Limb (tissue), 2 donors: ENCODE measurements around the gene AKR7A2.

Experiments
- DNase-seq, 2 donors: peaks; one replicate each; pipeline ENCODE4 v3.0.0-alpha.2; 2016; ENCODE audit errors: extremely low spot score in 2 of 2

The AKR7A2 gene

GRCh38 chr1:19325958-19326747, 14.2 kb upstream of the AKR7A2 start:
- DNase-seq = no peak

GRCh38 chr1:19325368-19325957, 13.5 kb upstream of the AKR7A2 start:
- DNase-seq = no peak

DNA sequence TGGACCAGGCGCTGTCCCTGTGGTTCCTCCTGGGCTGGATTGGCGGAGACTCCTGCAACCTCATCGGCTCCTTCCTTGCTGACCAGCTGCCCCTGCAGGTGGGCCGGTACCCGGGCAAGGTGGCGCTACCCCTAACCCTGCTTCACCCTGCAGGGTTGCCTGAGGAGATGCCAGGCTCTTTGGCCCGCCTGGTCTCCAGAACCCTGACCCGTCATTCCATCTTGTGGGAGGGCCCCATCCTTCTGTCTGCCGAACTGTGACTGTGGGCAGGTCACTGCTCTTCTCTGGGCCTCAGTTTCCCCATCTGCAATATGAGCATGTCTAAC, 12.7 kb upstream of the AKR7A2 start:
- no peak for DNase-seq

DNA sequence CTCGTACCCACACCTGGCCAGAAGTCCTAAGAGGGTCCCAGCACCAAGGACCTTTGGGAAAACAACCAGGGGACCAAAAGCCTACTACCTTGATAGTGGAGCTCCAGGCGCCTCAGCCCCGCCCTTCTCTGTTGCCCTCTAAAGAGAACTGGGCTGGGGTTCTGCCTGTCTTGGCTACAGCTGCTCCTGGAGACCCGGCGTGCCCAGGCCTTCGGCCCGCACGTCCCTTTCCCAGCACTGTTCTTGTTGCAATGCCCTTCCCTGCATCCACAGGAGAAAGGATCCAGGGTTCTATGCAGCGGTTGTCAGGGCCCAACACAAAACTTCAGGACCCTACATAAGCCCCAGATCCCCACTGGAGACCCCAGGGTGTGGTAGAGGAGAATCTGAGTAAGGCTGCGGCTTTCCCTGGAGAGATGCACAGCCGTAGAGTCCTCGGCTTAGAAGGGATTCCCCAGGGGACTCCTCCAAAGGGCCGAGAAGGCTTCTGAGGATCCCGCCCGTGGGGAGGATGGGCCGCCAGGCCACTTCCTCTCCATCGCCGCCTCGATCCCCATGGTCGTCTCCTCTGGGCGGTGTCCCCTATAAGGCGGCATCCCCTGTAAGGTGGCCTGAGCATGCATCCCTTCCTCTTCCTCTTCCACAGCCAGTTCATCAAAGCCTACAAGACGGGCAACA, 12.2 kb upstream of the AKR7A2 start:
- DNase-seq = no peak

DNA sequence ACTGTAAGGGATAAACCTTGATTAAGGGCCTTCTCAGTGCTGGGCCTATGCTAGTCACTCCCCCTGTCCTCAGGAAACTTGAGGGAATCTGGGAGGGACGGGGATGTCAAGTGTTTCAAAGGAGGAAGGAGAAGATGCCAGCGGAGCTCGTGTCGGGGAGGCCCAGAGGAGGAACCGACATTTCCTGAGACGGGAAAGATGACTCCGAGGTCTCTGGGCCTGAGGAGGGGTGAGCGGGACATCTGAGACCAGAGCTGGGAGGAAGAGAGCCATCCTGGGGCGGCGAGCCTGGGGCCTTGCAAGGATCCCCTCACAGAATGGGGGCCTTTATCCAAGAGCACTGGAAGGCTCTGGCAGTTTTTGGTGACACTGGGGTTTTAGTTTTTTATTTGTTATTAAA, 10.5 kb upstream of the AKR7A2 start:
- DNase-seq = no peak

DNA sequence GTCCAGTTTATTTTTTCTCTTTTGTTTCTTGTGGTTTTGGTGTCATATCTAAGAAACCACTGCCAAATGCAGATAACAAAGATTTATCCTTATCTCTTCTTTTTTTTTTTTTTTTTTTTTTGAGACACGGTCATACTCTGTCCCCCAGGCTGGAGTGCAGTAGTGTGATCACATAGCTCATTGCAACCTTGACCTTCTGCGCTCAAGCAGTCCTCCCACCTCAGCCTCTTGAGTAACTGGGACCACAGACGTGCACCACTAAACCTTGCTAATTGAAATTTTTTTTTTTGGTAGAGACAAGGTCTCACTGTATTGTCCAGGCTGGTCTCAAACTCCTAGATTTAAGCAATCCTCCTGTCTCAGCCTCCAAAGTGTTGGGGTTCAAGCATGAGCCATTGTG, 9.1 kb upstream of the AKR7A2 start:
- DNase-seq = no peak

GRCh38 chr1:19319196-19319595, 7.3 kb upstream of the AKR7A2 start:
- DNase-seq = no peak

- DNase-seq = no peak
These were observed 5.4 kb upstream of the AKR7A2 start for GRCh38 chr1:19317126-19317910.

- DNase-seq = no peak
These were observed 3.6 kb upstream of the AKR7A2 start for GRCh38 chr1:19315378-19316198.

DNA sequence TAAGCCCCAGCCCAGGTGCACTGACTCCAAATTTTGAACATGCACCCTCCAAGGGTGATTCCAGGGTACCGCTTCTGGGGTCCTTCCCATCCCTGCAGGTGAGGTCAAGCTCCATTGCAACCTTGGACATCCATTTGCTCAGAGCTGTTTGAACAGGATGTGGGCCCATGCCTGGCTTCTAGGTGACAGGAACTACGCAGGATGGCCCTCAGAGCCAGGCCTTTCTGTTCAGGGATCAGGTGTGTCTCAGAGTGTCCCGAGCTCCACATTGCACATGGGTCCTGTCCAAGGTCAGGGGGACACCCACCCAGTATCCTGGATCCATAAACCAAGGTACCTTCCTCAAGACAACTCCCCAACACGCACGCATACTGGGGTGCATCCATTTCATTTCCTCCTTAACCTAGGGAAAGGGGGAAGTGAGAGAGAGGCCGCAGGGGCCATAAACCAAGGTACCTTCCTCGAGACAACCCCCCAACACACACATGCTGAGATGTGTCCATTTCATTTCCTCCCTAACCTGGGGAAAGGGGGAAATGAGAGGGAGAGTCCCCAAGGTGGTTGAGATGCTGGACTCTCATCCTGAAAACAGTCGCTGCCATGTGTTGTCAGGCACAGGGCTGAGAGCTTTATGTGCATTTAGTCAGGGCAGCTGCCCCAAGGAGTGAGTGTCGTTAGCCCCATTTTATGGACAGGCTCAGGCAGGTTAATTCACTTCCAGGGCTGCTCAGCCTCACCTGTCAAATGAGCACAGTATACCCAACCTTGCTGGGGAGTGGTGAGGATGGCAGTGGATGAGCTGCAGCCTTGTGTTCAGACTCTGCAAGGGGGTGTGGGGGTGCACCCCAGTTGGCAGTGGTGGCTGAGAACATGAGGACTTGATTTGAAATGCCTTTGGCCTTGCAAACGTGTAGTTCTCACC, 2.3 kb upstream of the AKR7A2 start:
- no peak for DNase-seq

DNA sequence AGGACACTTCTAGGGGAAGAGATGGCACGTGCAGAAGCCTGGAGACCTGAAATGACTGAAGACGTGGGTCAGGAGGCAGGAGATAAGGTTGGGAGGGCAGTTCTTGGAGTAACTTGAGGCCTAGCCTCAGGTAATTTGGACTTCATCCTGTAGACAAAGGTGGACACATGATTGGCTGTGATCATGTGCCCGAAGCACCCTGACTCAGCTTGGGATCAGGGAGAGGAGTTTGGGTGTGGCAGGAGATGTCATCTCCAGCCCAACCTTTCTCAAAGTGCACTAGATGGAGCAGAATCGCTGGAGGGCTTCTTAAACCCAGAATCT, 1.7 kb upstream of the AKR7A2 start:
- no peak for DNase-seq

GRCh38 chr1:19312782-19313635, 1.1 kb upstream of the AKR7A2 start:
- no peak for DNase-seq

DNA sequence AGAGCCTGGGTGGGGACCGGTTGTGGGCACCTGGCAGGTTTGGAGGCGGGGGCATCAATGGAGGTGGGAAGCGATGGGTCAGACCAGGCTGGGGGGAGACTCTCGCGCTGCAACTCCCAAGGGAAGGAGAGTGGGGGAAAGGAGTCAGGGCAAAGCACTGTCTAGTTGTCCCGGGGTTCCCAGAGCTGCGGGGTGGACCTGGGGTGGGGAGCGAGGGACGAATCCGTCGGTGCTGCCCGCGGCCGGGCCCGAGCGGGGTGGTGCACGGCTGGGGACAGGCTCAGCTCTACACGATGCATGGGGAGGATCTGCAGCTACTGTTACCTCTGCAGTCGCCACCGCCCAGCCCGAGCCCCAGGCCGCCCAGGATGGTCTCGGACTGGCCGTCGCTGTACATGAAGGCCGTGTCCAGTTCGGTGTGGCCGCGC, 427 bp downstream of the AKR7A2 start:
- no peak for DNase-seq

- DNase-seq = no peak
These were observed 1.0 kb downstream of the AKR7A2 start for GRCh38 chr1:19310720-19311502.

DNA sequence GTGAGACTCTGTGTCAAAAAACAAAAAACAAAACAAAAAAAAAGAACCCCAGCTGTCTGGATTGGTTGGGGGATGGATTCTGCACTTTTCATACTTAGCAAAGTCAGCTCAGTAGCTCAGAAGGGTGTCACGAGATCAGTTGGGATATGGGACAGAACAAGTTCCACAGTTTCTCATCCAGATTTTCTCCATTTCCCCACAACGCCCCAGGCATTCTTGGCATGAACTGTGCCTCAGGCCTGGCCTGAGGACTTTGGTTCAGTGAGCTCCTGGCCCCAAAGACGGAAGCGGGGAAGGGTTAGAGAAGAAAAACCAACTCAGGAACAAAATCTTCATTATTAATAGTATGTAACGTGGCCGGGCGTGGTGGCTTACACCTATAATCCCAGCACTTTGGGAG, 1.9 kb downstream of the AKR7A2 start:
- DNase-seq = no peak

GRCh38 chr1:19309123-19309813, 2.7 kb downstream of the AKR7A2 start:
- DNase-seq = peak in 1 of 2 donors; percentile 28

DNA sequence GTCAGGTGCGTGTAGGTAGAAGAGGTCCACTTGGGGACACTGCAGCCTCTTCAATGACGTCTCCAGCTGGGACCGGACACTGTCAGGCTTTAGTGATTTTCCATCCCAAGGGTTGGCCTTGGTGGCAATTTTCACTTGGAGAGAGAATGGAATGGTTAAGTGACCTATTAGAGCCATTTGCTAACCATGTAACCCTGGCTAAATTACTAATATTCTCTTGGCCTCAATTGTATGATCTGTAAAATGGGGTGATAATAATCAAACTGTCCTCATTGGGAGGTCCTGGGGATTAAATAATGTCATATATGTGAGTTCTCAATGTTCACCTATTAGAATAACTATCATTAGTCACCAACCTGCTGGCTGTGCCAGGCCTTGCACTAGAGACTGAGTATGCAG, 3.4 kb downstream of the AKR7A2 start:
- no peak for DNase-seq
